Nephron progenitor cell (in vitro differentiated cells): ENCODE measurements around the gene BBIP1.

Experiments
- DNase-seq: peaks from one replicate; pipeline ENCODE4 v3.0.0; 2021
- H3K27ac Mint-ChIP-seq: 2 replicates; pipeline ENCODE4 v1.8.0; 2021; ENCODE audit warnings: mild to moderate bottlenecking, moderate library complexity, mixed read lengths
- H3K27me3 Mint-ChIP-seq: 2 replicates; pipeline ENCODE4 v1.8.0; 2021; ENCODE audit warnings: mild to moderate bottlenecking, low read depth, mixed read lengths; ENCODE audit not compliant: poor library complexity
- H3K36me3 Mint-ChIP-seq: 2 replicates; pipeline ENCODE4 v1.8.0; 2021; ENCODE audit warnings: low read depth, mixed read lengths
- H3K4me1 Mint-ChIP-seq: 2 replicates; pipeline ENCODE4 v1.8.0; 2021; ENCODE audit warnings: mixed read lengths
- H3K4me3 Mint-ChIP-seq: 2 replicates; pipeline ENCODE4 v1.8.0; 2021; ENCODE audit warnings: mild to moderate bottlenecking, moderate library complexity, mixed read lengths
- H3K9me3 Mint-ChIP-seq: 2 replicates; pipeline ENCODE4 v1.8.0; 2021; ENCODE audit warnings: mild to moderate bottlenecking, moderate library complexity, mixed read lengths
- CTCF ChIP-seq: fragments of 200-600 bp; sonication (generic); IDR thresholded peaks from 2 replicates; pipeline ENCODE4 v1.5.0; 2021; ENCODE audit warnings: antibody characterized with exemption

BBIP1 gene

GRCh38 chr10:110947061-110947595 is 28.1 kb upstream of the BBIP1 start:
- no peak for TF ChIP-seq CTCF
- peaks cover 3% of the 10 kb centered on the region for H3K27me3 Mint-ChIP-seq
- DNase-seq, result no peak
- no peaks in the 10 kb centered on the region for H3K4me1 Mint-ChIP-seq
- H3K9me3 Mint-ChIP-seq, result peaks cover 56% of the 10 kb centered on the region
- peaks cover 92% of the 10 kb centered on the region for H3K36me3 Mint-ChIP-seq
- no peak overlapping the region for H3K27ac Mint-ChIP-seq
- H3K4me3 Mint-ChIP-seq, result no peak overlapping the region

GRCh38 chr10:110946496-110946895 is 27.5 kb upstream of the BBIP1 start:
- H3K27me3 Mint-ChIP-seq, result peaks cover 3% of the 10 kb centered on the region
- no peak for TF ChIP-seq CTCF
- DNase-seq, result no peak
- H3K4me3 Mint-ChIP-seq, result no peak overlapping the region
- peaks cover 60% of the 10 kb centered on the region for H3K9me3 Mint-ChIP-seq
- H3K36me3 Mint-ChIP-seq, result peaks cover 93% of the 10 kb centered on the region
- no peaks in the 10 kb centered on the region for H3K4me1 Mint-ChIP-seq
- no peak overlapping the region for H3K27ac Mint-ChIP-seq

GRCh38 chr10:110944792-110945396 is 25.9 kb upstream of the BBIP1 start:
- Mint-ChIP-seq H3K27me3 (peaks cover 3% of the 10 kb centered on the region), H3K36me3 (peaks cover 92% of the 10 kb centered on the region), H3K4me3 (no peak overlapping the region), H3K9me3 (peaks cover 63% of the 10 kb centered on the region), H3K27ac (no peak overlapping the region), H3K4me1 (no peaks in the 10 kb centered on the region)
- no peak for DNase-seq
- no peak for TF ChIP-seq CTCF

- Mint-ChIP-seq H3K36me3 (peaks cover 66% of the 10 kb centered on the region), H3K4me3 (no peak overlapping the region), H3K9me3 (peaks cover 37% of the 10 kb centered on the region), H3K27ac (no peak overlapping the region), H3K4me1 (no peaks in the 10 kb centered on the region), H3K27me3 (no peaks in the 10 kb centered on the region)
- DNase-seq, result no peak
- no peak for TF ChIP-seq CTCF
Measured at GRCh38 chr10:110939419-110939818, 20.4 kb upstream of the BBIP1 start.

GRCh38 chr10:110936757-110937156 is 17.8 kb upstream of the BBIP1 start:
- DNase-seq, result no peak
- H3K9me3 Mint-ChIP-seq, result peaks cover 12% of the 10 kb centered on the region
- no peak overlapping the region for H3K27ac Mint-ChIP-seq
- H3K36me3 Mint-ChIP-seq, result peaks cover 40% of the 10 kb centered on the region
- H3K4me3 Mint-ChIP-seq, result no peak overlapping the region
- no peak for TF ChIP-seq CTCF
- H3K4me1 Mint-ChIP-seq, result no peaks in the 10 kb centered on the region
- H3K27me3 Mint-ChIP-seq, result no peaks in the 10 kb centered on the region
